GM18517 (cell line): Measurements from ENCODE around the gene SEC61B.

Experiments
- ATAC-seq: cut with Tn5 transposase; IDR thresholded peaks from one replicate; pipeline ENCODE4 v1.9.1; 2021; ENCODE audit warnings: mild to moderate bottlenecking, moderate library complexity; ENCODE audit not compliant: unreplicated experiment

SEC61B gene

DNA sequence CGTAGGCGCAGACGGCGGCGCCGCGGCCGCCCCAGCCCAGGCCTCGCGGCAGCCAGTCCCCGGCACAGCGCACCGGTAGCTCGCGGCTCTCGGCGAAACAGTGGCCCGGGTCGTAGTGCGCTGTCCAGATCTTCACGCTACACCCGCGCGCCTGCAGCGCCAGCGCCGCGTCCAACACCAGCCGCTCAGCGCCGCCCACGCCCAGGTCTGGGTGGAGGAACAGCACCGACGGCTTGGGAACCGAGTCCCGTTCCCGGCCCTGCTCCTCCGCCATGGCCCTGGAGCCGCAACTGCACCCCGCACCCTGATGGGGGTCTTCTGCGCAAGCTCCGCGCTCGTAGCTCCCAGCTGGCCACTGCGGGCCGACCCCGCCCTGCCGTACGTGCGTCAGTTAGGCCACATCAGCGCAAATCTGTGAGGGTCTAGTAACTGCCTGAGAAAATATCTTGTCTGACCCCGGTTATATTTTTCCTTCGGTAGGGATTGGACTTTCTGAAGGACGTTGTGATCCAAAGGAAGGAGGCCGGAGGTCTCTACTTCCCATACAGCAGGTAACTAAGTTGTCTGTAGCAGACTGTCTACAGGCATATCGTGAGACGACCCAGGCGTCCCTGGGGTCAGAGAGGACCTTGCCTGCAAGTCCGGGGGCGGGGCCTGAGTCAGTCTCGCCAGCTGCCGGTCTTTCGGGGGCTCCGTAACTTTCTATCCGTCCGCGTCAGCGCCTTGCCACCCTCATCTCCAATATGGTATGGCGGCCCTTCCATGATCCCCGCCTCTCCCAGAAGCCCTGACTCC, at the start of gene SEC61B, which contains the start of gene ALG2:
Gene SEC61B, plus strand, starts transcription at position 662 of the 795 bp plus-strand sequence. Its CDS starts 82 bp downstream, at position 744.
Gene ALG2, minus strand, starts transcription at position 322 of the 795 bp plus-strand sequence. Its CDS starts 48 bp downstream, at position 274.
- peak; percentile 87 for ATAC-seq

DNA sequence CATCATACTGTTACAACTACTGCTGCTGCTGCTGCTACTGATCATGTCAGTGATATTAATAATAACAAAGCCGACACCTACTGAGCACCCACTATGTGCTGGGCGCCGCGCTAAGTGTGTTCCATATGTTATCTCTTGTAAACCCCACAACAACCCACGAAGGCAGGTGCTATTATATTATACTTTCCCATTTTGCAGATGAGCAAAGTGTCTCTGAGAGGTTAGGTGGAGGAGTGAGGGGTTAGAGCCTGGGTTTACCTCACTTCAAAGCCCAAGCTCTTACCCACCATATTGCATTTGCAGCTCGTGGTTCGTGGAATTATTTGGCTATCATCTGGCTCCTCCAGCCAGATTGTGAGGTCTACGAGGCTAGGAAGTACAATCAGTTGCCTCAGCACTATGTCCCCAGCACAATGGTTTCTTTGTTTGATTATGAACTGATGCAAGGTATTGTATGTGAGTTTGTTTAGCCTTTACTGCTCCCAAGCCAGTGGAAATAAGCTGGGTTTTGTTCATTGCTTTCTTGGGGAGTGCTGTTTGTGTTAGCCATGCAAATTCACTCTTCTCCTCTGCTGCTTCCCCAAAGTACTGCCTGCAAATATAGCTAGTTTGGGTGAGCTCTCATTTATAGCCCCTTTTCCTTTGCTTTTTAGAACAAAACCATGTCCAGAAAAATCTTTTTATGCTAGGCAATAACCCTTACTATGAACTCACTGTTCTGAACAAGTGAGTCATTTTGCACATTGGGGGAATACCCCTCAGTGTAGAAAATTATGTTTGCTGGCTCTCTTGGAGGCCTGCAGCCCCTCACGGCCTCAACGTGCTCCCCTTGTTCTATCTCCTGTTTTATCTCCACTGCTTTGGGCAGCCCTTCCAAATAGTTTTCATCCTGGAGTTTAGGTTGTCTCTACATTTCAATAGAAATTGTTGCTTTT, 48.2 kb upstream of the SEC61B start:
- no peak for ATAC-seq

DNA sequence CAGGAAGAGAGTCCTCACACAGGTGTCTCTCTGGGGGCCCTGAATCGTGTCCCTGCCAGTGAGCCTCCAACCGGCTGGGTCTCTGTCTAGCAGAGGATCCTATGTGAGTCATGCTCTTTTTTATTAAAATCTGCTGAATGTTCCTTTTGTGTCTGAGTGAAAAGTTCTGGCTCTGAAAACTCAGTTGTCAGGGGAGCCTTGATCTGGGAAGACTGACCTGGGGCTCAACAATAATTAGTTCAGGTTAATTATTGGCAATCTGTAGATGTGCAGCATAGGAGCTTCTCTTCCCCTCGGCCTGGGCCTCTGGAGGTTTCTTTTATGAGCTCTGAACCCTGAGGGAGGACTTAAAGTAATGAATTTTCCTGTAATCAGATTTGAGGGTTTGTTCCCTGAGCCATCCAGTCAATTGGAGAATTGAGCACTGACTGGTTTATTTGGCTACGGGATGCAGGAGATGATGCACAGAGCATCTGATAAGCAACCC, 45.5 kb upstream of the SEC61B start:
- no peak for ATAC-seq

DNA sequence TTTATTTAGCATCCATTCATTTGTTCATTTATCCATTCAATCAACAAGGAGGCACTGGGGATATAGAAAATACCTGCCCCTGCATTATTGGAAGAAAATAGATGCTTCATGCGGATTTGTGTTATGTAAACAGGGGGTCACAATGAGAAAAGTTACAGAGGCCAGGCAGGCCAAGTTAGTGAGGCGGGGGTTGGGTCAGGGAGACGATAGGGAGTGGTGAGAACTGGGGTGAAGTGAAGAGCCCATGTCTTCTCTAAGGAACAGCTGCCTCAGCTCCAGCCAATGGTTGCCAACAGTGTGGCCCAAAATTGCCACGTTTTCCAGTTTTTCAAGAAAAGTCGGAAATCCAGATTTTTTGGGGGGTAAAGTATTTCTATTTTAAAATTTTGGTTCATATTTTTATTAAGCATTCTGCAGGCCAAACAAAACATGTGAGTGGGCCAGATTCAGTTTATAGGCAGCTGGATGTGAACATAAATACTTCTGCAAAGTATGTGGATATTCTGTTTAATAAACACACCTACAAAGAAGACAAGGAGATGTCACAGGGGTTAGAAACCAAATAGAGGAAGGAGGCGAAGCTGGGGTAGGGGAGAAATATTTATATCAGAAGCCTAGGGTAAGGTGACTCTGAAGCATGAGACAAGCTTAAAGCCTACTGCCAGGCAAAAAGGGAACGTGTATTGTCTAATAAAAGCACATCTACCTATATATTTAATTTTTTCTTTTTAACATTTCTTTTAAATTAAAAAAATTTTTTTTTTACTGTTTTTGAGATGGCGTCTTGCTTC, 44.3 kb upstream of the SEC61B start:
- no peak for ATAC-seq

DNA sequence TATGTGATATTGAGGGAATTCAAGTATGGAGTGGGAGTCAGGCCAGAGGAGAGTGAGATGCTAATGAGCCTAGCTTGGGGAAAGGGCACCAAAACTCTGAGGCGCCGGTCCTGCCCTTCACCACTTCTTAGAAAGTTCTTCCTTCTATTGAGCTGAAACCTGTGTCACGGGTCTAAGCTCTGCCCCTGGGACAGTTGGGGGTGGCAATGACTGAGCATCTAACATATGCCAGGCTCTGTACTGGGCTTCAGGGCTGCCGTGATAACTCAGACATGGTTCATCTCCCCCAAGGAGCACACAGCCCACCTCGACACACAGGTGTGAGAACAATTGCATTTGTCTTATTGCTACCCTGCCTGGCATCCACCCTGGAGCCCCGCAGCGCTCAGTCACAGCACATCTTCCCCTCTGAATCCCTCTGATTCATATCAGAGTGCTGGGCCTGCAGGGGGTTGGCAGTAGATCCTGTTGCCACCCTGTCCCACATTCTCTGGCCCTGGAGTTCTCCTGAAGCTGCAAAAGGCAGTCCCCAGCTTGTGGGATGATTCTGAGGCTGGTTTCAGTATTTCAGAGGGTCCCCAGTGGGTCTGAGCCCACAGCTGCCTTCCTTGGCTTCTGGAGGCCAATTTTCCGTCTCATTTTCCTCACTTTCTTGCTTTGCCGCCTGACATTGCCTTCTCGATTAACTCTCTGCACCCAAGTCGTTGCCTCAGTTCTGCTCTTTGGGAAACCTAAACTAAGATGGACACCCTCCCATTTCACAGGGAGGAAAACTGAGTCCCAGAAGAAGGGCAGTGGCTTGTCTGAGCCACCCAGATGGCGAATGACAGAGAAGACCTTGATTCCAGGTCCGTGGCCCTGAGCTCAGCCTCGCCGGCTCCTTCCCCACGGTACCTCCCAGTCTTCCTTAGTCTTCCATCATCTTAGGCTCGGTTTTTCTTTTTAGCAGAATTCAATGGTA, 42.9 kb upstream of the SEC61B start:
- ATAC-seq, result no peak

DNA sequence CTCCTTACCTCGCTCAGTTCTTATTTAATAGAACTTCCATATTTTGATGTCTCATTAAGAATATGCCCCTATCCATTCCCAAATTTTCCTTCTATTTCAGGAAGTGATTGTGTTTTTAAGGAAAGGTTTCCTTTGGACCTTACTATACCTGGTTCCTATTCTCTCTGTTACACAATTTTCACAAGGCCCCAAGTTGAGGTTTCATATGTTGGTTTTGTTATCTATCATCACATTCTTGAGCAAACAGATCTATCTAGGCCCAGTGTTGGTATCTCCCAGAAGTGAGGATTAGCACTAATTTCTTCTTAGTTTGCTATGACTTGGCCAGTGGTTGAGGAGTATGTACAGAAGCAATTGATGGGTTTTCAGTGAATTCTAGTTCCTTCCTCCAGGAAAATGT, 41.9 kb upstream of the SEC61B start:
- ATAC-seq, result peak; percentile 44

DNA sequence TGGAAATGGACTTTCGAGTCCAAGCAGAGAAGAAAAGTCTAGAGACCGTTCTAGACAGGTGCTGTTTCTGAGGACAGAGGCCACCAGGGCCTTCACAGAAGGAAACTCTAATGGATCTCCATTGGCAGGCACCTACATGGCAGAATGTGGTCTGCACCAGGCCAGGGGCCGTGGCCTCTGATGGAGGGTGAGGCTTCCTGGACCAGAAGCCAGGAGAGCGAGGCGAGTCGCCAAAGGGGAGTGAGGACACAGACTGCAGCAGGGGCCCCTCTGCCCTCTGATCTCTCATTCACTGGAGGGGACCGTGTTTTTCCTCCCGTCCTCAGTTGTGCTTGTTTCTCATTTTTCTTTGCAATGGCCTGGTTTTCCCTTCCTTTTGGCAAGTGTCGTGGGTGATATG, 41.4 kb upstream of the SEC61B start:
- no peak for ATAC-seq

DNA sequence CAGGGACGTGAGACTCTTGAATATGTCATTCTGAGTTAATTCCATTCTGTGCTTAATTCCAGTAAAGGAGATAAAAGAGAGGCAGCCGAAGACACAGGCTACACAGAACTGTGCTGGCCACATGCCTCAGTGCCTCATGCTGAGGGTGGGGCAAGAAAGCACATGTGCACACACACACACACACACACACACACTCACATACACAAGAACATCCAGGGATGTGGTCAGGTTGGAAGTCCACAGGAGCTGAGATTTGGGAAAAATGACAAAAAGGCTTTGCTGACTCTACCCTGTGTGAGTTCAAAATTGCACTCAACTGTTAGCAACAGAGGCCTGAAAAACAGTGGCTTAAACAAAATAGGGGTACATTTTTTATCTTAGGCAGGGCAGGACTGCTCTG, 40.9 kb upstream of the SEC61B start:
- ATAC-seq, result no peak

DNA sequence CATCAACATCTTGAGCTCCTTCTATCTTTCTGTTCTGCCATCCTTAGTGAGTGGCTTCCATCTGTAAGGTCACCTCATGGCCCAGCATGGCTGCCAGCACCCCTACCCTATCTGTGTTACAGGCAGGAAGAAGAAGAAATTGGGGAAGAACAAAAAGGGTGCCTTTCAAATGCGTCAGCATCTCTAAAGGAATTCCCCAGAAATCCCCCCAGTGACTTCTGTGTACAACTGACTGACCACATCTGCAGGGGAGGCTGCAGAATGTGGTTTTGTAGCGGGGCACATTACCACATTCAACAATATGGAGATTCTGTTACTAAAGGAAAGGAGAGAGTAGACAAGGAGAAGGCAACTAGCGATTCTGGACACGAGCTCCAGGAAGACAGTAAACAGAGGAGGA, 40.5 kb upstream of the SEC61B start:
- ATAC-seq, result peak; percentile 56

DNA sequence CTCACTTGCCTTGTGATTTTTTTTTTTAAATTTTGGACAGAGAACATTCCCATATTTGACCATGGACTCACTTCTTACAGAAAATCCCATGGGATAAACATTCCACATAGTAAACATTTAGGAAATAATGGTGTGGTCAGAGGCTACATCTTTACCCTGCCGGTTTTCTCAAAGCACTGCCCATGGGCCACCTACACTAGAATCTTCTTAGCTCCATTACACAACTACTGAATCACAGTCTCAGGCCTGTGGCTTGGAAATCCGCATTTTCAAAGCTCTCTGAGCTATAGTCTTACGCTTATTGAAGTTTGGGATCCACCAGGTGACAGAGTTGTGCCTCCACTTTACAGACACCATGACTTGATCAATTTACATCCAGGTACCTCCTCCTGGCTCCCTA, 39.7 kb upstream of the SEC61B start:
- no peak for ATAC-seq

DNA sequence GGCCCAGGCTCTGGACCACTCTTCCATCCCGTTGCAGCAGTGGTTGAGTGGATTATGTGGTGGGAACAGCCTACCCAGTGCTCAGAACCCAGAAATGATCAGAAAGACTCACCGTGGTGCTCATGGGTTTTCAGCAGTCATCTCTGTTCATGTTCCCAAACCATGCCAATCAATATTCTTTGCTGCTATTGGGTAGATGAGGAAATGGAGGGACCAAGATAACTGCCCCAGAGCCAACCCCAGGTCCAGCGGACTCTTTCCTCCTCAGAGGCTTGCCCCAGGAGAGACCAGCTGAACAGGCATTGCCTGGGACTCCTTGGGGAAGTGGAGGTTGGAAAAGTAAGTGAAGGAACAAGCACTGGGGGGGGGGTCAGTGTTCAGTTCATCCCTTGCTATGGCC, 38.5 kb upstream of the SEC61B start:
- no peak for ATAC-seq

DNA sequence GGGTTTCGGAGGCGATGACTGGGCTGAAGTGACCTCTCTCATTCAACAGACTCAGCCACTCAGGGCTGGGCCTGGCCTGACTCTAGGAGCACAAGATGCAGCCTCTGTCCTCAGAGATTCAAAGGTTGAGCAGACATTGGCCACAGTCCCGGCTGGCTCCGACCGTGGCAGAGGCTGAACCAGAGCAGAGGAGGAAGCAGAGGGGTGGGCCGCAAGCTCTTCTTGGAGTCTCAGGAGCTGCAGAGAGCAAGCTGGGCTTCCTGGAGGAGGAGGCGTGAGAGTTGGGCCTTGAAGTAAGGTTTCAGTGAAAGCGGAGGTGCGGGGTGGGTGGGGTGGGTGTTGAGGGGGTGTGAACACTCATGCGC, 38.0 kb upstream of the SEC61B start:
- ATAC-seq, result no peak

DNA sequence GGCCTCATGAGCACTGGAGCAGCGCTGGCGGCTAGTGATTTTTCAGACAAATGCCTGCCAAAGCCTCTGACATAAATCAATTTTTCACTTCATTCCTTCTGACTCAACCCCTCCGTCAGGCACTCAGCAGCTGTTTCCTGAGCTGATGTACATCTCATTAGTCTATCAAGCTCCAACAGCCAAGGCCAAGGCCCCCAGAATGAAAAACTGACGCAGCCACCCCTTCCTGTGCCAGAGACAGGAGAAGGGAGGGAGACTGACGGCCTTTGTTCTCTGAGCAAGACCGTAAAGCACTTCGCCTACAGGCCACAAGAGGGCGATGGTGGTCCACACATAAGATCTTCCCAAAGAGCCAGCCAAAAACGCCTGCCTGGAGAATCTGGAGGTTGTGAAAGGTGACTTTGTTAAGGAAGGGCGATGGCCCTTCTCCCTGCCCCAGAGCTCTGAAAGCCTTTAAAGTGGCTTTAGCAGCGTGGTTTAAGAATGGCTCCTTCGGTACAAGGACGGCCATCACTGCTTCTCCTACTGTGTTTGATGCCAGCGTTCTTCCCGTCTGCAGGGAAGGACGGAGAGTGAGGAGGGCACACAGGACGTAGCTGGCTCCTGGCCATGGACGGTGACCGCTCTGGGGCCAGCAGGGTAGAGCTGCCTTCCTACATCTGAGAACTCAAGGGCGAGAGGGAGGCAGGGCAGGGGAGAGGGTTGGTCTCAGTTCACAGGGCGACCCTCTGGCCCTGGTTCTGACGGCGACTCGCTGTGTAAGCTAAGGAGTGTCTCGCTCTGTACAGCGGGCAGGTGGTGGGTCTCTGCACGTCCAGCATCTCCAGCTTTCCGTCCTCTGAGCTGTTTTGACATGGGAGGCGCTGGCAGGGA, 37.4 kb upstream of the SEC61B start:
- peak; percentile 53 for ATAC-seq

DNA sequence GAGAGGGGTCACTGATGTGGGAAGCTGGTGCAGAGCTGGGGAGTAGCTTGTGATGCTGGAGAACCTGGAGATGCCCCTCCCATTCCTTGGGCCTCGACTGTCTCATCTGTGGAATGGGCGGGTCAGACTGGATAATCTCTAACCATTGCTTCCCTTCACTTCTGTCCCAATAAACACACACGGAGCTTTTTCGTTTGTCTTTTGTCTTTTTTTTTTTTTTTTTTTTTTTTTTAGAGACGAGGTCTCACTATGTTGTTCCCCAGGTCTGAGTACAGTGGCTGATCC, 36.8 kb upstream of the SEC61B start:
- ATAC-seq, result no peak

DNA sequence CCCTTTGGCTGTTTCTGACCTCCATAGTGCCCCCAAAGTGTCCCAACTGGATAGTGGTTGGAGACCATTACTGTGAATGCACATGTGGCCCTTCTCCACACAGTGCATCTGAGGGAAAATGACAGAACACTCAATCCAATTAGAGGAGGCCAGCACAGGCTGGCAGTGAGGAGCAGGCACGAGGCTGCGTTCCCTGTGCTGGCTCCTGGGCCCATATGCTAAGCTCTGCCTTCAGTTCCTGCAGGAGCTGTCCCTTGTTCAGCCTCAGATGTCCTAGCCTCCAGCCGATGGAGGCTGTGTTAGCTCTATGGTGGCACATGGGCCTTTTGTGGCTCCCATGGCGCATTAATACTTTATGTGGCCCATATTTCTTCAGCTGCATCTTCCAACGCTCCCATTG, 36.1 kb upstream of the SEC61B start:
- no peak for ATAC-seq

DNA sequence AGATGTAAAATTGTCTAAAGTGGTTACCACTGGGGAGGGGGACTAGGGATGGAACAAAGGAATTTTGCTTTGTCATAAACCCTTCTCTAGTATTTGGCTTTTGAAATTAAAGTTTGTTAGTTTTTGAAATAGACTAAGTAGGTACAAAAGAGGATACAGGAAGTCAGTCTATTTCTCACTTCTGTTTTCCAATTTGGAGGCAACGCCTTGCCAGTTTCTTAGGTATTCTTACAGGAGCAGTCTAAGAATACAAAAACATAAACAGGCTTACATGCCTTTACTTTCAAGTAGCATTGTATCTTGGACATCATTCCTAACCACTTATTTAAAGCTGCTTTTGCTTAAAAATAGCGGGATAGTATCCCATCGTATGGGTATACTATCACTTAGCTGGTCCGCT, 34.8 kb upstream of the SEC61B start:
- no peak for ATAC-seq

DNA sequence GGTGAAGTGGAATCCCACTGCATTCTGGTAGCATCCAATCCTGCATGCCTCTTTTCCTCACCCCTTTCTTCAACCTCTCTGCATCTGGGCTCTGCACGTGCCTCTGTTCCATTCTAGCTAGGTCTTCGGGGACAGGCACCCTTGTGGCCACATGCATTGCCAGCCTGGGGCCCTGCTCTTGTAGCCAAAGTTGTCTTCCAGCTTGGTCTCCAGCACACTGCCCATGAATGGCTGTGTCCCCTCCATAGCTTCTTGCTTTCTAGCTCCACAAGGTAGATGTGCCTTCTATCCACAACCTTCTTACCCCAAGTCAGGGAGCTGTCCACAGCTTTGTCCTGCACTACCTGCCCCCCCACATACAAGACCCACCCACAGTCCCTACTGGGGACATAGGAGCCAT, 32.9 kb upstream of the SEC61B start:
- no peak for ATAC-seq

DNA sequence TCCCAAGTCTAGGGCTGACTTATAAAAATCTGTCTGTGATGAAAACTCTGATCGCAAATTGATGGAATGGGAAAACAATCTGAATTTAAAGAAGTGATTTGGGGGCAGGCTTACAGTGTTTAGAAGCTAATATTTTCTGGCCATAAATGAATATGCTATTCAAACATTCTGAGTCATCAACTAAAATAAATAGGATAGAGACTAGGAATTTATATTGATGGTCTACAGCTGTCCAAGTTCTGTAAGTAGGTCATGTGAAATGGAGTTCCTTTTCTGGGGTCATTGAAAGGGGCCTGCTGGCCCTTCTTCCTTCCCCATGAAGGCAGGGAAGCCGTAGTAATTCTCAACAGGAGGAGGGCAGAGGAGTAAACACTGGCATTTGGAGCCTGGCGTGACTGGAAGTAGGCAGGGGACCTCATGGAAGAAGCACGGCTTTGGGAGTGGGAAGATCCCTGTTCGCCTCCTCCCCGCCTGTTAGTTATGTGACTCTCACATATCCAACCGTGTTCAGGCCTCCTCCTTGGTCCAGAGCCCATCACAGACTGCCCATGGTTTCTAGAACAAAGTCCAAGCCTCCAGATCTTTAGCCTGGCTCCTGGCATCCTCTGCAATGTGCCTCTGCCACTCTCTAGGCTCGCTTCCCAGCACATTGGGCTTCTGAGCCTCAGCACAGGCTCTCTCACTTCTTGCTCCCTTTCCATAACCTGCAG, 32.0 kb upstream of the SEC61B start:
- ATAC-seq, result no peak
